Activated CD4-positive, alpha-beta memory T cell treated with anti-CD3 and anti-CD28 coated beads for 36 hours (primary cell): ENCODE results near the gene UGT2B7. TPM values are rescaled to one million over a fixed set of nuclear protein-coding genes. Genes with fewer than 3 reads are reported as not detected.
"Not testable (repeated sequence)": the region's sequence is repeated elsewhere in the genome, so short reads cannot be mapped to it uniquely, and the experiment has no call there.

Experiments
- CTCF ChIA-PET: fragments of 350-600 bp; sonication (Branson Sonifier 250); formaldehyde crosslinking; loops from one replicate; lab custom pipeline; 2021; ENCODE audit warnings: antibody characterized with exemption, inconsistent platforms; lab: Charles Lee
- POLR2A ChIA-PET: fragments of 350-600 bp; sonication (Branson Sonifier 250); formaldehyde crosslinking; loops from one replicate; lab custom pipeline; 2021; ENCODE audit warnings: antibody characterized with exemption; lab: Charles Lee
- DNase-seq: peaks from one replicate; pipeline ENCODE4 v3.0.0-alpha.2; 2020
- H3K27ac Mint-ChIP-seq: one replicate; pipeline ENCODE4 v1.8.0; 2021; ENCODE audit warnings: mixed read lengths
- H3K27me3 Mint-ChIP-seq: one replicate; pipeline ENCODE4 v1.8.0; 2021; ENCODE audit warnings: mixed read lengths
- H3K36me3 Mint-ChIP-seq: one replicate; pipeline ENCODE4 v1.8.0; 2021; ENCODE audit warnings: mixed read lengths
- H3K4me1 Mint-ChIP-seq: one replicate; pipeline ENCODE4 v1.8.0; 2021; ENCODE audit warnings: low read depth, mixed read lengths
- H3K4me3 Mint-ChIP-seq: one replicate; pipeline ENCODE4 v1.8.0; 2021; ENCODE audit warnings: mild to moderate bottlenecking, mixed read lengths
- H3K9me3 Mint-ChIP-seq: one replicate; pipeline ENCODE4 v1.8.0; 2021; ENCODE audit warnings: mixed read lengths
- intact Hi-C: fragments of 100-400 bp; cut with micrococcal nuclease; formaldehyde crosslinking; loops from one replicate; pipeline ENCODE4 v1.15.1; 2023
- total RNA-seq, 2 experiments: library from RNA; stranded (reverse); gene quantifications; one replicate each; pipeline ENCODE4 v1.2.3, GENCODE V29; 2021

The UGT2B7 gene
- not detected for total RNA-seq

GRCh38 chr4:69096111-69096656 is at the start of gene UGT2B7:
UGT2B7 (plus strand) TSS chr4:69096474; CDS start chr4:69096521, 47 bp downstream.
- CTCF ChIA-PET: no interaction called here
- no peak for DNase-seq
- Mint-ChIP-seq H3K4me3 (no peak within 1 kb of the TSS), H3K27me3 (no peaks in the 10 kb centered on the region), H3K27ac (no peak within 1 kb of the TSS), H3K4me1 (no peaks in the 10 kb centered on the region), H3K36me3 (no peaks in the 10 kb centered on the region), H3K9me3 (no peaks in the 10 kb centered on the region)
- intact Hi-C loops: no loop called here
- POLR2A ChIA-PET: no interaction called here

- intact Hi-C loops: no loop called here
- POLR2A ChIA-PET: interaction anchor here (0.6 kb wide), 1 partner anchor 44 kb away, joined by 3 read pairs; no protein-coding TSS in a partner anchor
- Mint-ChIP-seq H3K4me1 (no peaks in the 10 kb centered on the region), H3K27me3 (no peaks in the 10 kb centered on the region), H3K27ac (no peak overlapping the region), H3K9me3 (no peaks in the 10 kb centered on the region), H3K4me3 (no peak overlapping the region), H3K36me3 (no peaks in the 10 kb centered on the region)
- CTCF ChIA-PET: no interaction called here
- DNase-seq: no peak
Measured at GRCh38 chr4:69049860-69050259, 46.4 kb upstream of the UGT2B7 start.

- H3K4me1 Mint-ChIP-seq, H3K9me3 Mint-ChIP-seq, DNase-seq, H3K36me3 Mint-ChIP-seq, intact Hi-C loops, H3K27ac Mint-ChIP-seq, POLR2A ChIA-PET, H3K4me3 Mint-ChIP-seq, H3K27me3 Mint-ChIP-seq, CTCF ChIA-PET: not testable (repeated sequence)
Measured at GRCh38 chr4:69050853-69051575, 45.3 kb upstream of the UGT2B7 start.

- Mint-ChIP-seq H3K36me3 (no peaks in the 10 kb centered on the region), H3K4me1 (no peaks in the 10 kb centered on the region), H3K4me3 (no peak overlapping the region), H3K9me3 (no peaks in the 10 kb centered on the region), H3K27me3 (no peaks in the 10 kb centered on the region), H3K27ac (no peak overlapping the region)
- no peak for DNase-seq
- POLR2A ChIA-PET: no interaction called here
- CTCF ChIA-PET: no interaction called here
- intact Hi-C loops: no loop called here
Measured at GRCh38 chr4:69051576-69051943, 44.7 kb upstream of the UGT2B7 start.

- H3K4me1 Mint-ChIP-seq, DNase-seq, H3K27me3 Mint-ChIP-seq, CTCF ChIA-PET, intact Hi-C loops, H3K9me3 Mint-ChIP-seq, H3K27ac Mint-ChIP-seq, H3K4me3 Mint-ChIP-seq, H3K36me3 Mint-ChIP-seq: not testable (repeated sequence)
- POLR2A ChIA-PET: interaction anchor here (0.6 kb wide), 1 partner anchor 8 kb away, joined by 3 read pairs; no protein-coding TSS in a partner anchor
Measured at GRCh38 chr4:69053309-69053885, 42.9 kb upstream of the UGT2B7 start.

GRCh38 chr4:69054033-69054432 is 42.2 kb upstream of the UGT2B7 start:
- DNase-seq, H3K9me3 Mint-ChIP-seq, H3K36me3 Mint-ChIP-seq, H3K27me3 Mint-ChIP-seq, H3K4me3 Mint-ChIP-seq, POLR2A ChIA-PET, H3K27ac Mint-ChIP-seq, H3K4me1 Mint-ChIP-seq, CTCF ChIA-PET, intact Hi-C loops: not testable (repeated sequence)

GRCh38 chr4:69054578-69055200 is 41.6 kb upstream of the UGT2B7 start:
- DNase-seq: no peak
- ChIA-PET POLR2A (no interaction called here), CTCF (no interaction called here)
- Mint-ChIP-seq H3K4me1 (no peaks in the 10 kb centered on the region), H3K27ac (no peak overlapping the region), H3K9me3 (no peaks in the 10 kb centered on the region), H3K27me3 (no peaks in the 10 kb centered on the region), H3K36me3 (no peaks in the 10 kb centered on the region), H3K4me3 (no peak overlapping the region)
- intact Hi-C loops: no loop called here

GRCh38 chr4:69056150-69056549 is 40.1 kb upstream of the UGT2B7 start:
- Mint-ChIP-seq H3K4me3 (no peak overlapping the region), H3K36me3 (no peaks in the 10 kb centered on the region), H3K9me3 (no peaks in the 10 kb centered on the region), H3K27me3 (no peaks in the 10 kb centered on the region), H3K27ac (no peak overlapping the region), H3K4me1 (no peaks in the 10 kb centered on the region)
- CTCF ChIA-PET: no interaction called here
- POLR2A ChIA-PET: no interaction called here
- intact Hi-C loops: no loop called here
- no peak for DNase-seq

- H3K27ac Mint-ChIP-seq: no peak overlapping the region
- H3K36me3 Mint-ChIP-seq: no peaks in the 10 kb centered on the region
- intact Hi-C loops: no loop called here
- ChIA-PET POLR2A (no interaction called here), CTCF (no interaction called here)
- no peaks in the 10 kb centered on the region for H3K27me3 Mint-ChIP-seq
- no peak for DNase-seq
- H3K9me3 Mint-ChIP-seq: no peaks in the 10 kb centered on the region
- no peak overlapping the region for H3K4me3 Mint-ChIP-seq
- H3K4me1 Mint-ChIP-seq: no peaks in the 10 kb centered on the region
Measured at GRCh38 chr4:69056921-69057550, 39.2 kb upstream of the UGT2B7 start.

GRCh38 chr4:69057620-69058409 is 38.5 kb upstream of the UGT2B7 start:
- Mint-ChIP-seq H3K36me3 (no peaks in the 10 kb centered on the region), H3K4me1 (no peaks in the 10 kb centered on the region), H3K9me3 (peaks cover 4% of the 10 kb centered on the region), H3K4me3 (no peak overlapping the region), H3K27me3 (no peaks in the 10 kb centered on the region), H3K27ac (no peak overlapping the region)
- POLR2A ChIA-PET: no interaction called here
- DNase-seq: no peak
- intact Hi-C loops: no loop called here
- CTCF ChIA-PET: no interaction called here

GRCh38 chr4:69058410-69059059 is 37.7 kb upstream of the UGT2B7 start:
- CTCF ChIA-PET: no interaction called here
- no peak overlapping the region for H3K27ac Mint-ChIP-seq

More at GRCh38 chr4:69058410-69059059, 37.7 kb upstream of the UGT2B7 start:
- Mint-ChIP-seq H3K4me1 (no peaks in the 10 kb centered on the region), H3K36me3 (no peaks in the 10 kb centered on the region), H3K9me3 (peaks cover 4% of the 10 kb centered on the region), H3K4me3 (no peak overlapping the region), H3K27me3 (no peaks in the 10 kb centered on the region)
- no peak for DNase-seq
- POLR2A ChIA-PET: no interaction called here
- intact Hi-C loops: no loop called here
